Stimulated activated naive CD8-positive, alpha-beta T cell treated with anti-CD3 and anti-CD28 coated beads, Interleukin-15, amount 100 ng/mL, for 72 hours (primary cell): ENCODE results near the gene SRGAP2C.
"Not testable (repeated sequence)": the region's sequence is repeated elsewhere in the genome, so short reads cannot be mapped to it uniquely, and the experiment has no call there.

Experiments
- ATAC-seq: fragments of 150-1000 bp; cut with Tn5 transposase; 2 replicates; pipeline ENCODE4 v1.10.0; 2021; ENCODE audit warnings: mild to moderate bottlenecking, moderate library complexity
- DNase-seq, 2 donors: peaks; one replicate each; pipeline ENCODE4 v3.0.0; 2021 to 2022
- H3K27ac Mint-ChIP-seq, 2 donors: one replicate each; pipeline ENCODE4 v1.8.0; 2022; ENCODE audit warnings: mild to moderate bottlenecking in 2 of 2, mixed read lengths in 2 of 2, moderate library complexity in 2 of 2
- H3K27me3 Mint-ChIP-seq: one replicate; pipeline ENCODE4 v1.8.0; 2022; ENCODE audit warnings: mixed read lengths
- H3K4me1 Mint-ChIP-seq: one replicate; pipeline ENCODE4 v1.8.0; 2022; ENCODE audit warnings: mild to moderate bottlenecking, mixed read lengths
- H3K4me3 Mint-ChIP-seq, 2 donors: one replicate each; pipeline ENCODE4 v1.8.0; 2022; ENCODE audit warnings: mild to moderate bottlenecking in 2 of 2, mixed read lengths in 2 of 2, moderate library complexity in 1 of 2
- H3K9me3 Mint-ChIP-seq, 2 donors: one replicate each; pipeline ENCODE4 v1.8.0; 2022; ENCODE audit warnings: mixed read lengths in 2 of 2

Gene SRGAP2C

GRCh38 chr1:121417325-121417923, 232.6 kb downstream of the SRGAP2C start:
- no peak for ATAC-seq
- Mint-ChIP-seq H3K4me1 (no peaks in the 10 kb centered on the region), H3K9me3 (no peaks in the 10 kb centered on the region), H3K4me3 (no peak overlapping the region), H3K27ac (no peak overlapping the region), H3K27me3 (peaks cover 44% of the 10 kb centered on the region)
- DNase-seq = no peak

GRCh38 chr1:121418369-121419049, 233.7 kb downstream of the SRGAP2C start:
- Mint-ChIP-seq H3K27me3 (peaks cover 34% of the 10 kb centered on the region), H3K4me1 (no peaks in the 10 kb centered on the region), H3K9me3 (no peaks in the 10 kb centered on the region), H3K4me3 (no peak overlapping the region), H3K27ac (peak overlapping the region; percentile 12 to 31)
- ATAC-seq = no peak
- DNase-seq = no peak

DNA sequence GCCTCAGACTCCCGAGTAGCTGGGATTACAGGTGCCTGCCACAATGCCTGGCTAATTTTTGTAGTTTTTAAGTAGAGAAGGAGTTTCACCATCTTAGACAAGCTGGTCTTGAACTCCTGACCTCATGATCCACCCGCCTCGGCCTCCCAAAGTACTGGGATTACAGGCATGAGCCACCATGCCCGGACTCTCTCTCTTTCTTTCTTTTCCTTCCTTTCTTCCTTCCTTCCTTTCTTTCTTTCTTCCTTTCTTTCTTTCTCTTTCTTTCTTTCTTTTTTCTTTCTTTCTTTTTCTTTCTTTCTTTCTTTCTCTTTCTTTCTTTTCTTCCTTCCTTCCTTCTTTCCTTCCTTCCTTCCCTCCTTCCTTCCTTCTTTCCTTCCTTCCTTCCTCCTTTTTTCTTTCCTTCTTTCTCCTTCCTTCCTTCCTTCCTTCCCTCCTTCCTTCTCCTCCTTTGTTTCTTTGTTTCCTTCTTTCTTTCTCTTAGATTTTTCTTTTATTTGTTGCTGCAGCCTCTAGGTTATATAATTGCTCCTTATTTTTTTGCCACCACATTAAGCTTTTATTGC, 234.4 kb downstream of the SRGAP2C start:
- H3K4me1 Mint-ChIP-seq, H3K4me3 Mint-ChIP-seq, H3K27ac Mint-ChIP-seq, H3K9me3 Mint-ChIP-seq, DNase-seq, ATAC-seq: not testable (repeated sequence)
- H3K27me3 Mint-ChIP-seq = peaks cover 30% of the 10 kb centered on the region

DNA sequence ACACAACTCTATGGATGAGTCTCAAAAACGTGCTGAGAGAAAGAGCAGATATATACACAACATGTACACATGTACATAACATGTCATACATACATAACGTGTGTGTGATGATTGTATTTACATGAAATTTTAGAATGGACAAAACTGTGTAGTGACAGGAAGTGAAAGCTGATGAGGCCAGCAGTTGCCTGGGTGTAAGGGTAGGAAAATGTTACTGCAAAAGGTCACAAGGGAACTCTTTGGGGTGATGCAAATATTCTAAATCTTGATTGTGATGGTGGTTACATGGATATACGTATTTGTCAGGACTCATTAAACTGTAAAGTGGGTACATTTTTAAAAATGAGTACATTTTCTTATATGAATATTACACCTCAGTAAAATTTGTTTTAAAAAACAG, 236.7 kb downstream of the SRGAP2C start:
- not testable (repeated sequence) for H3K9me3 Mint-ChIP-seq, DNase-seq, H3K4me3 Mint-ChIP-seq, ATAC-seq, H3K4me1 Mint-ChIP-seq
- H3K27ac Mint-ChIP-seq = peak overlapping the region in 1 of 2 donors; percentile 44
- H3K27me3 Mint-ChIP-seq = peaks cover 30% of the 10 kb centered on the region

- H3K4me3 Mint-ChIP-seq, DNase-seq, H3K4me1 Mint-ChIP-seq, H3K27ac Mint-ChIP-seq, H3K9me3 Mint-ChIP-seq, ATAC-seq: not testable (repeated sequence)
- peaks cover 19% of the 10 kb centered on the region for H3K27me3 Mint-ChIP-seq
These were observed 239.2 kb downstream of the SRGAP2C start for GRCh38 chr1:121423956-121424355.

DNA sequence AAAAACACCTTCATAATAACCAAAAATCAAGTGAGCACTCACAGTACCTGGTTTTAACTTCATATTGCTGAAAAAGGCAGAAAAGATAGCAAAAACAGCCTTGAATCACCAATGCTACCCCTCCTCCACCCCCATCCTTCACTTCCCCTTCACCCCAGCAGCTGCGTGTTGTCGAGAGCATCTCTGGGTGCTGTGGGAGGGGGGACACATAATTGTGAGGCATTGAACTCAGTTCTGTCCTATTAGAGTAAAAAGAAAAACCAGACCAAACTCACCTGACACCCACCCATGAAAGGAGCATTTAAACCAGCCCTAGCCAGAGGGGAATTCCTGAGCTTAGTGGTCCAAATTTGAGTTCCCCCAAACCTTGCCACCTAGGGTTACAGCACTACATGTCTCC, 248.7 kb downstream of the SRGAP2C start:
- peak overlapping the region in 1 of 2 donors; percentile 16 for H3K4me3 Mint-ChIP-seq
- H3K27me3 Mint-ChIP-seq = peaks cover 50% of the 10 kb centered on the region
- H3K4me1 Mint-ChIP-seq = peaks cover 20% of the 10 kb centered on the region
- not testable (repeated sequence) for DNase-seq, H3K9me3 Mint-ChIP-seq, H3K27ac Mint-ChIP-seq
- peak; percentile 45 for ATAC-seq

DNA sequence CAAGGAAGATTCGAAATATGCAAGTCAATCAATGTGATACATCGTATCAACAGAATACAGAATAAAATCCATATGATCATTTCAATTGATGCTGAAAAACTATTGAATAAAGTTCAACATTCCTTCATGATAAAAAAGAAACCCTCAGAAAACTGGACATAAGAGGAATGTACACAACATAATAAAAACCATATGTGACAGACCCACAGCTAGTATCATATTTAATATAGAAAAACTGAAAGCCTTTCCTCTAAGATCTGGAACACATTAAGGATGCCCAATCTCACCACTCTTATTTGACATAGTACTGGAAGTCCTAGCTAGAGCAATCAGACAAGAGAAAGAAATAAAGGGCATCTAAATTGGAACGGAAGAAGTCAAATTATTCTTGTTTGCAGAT, 254.1 kb downstream of the SRGAP2C start:
- H3K4me1 Mint-ChIP-seq = peaks cover 10% of the 10 kb centered on the region
- not testable (repeated sequence) for ATAC-seq, H3K4me3 Mint-ChIP-seq, H3K27ac Mint-ChIP-seq, DNase-seq
- peaks cover 0 to 16% of the 10 kb centered on the region in 2 donors for H3K9me3 Mint-ChIP-seq
- H3K27me3 Mint-ChIP-seq = peaks cover 26% of the 10 kb centered on the region

DNA sequence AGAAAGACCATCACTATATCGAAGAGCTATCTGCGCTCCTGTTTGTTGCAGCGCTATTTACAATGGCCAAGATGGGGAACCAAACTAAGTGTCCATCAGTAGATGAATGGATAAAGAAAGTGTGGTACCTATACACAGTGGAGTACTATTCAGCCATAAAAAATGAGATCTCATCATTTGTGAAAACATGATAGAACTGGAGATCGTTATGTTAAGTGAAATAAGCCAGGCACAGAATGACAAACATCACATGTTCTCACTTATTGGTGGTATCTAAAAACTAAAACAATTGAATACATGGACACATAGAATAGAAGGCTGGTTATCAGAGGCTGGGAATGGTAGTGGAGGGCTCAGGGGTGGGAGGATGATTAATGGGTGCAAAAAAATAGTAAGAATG, 256.2 kb downstream of the SRGAP2C start:
- Mint-ChIP-seq H3K27me3 (peaks cover 10% of the 10 kb centered on the region), H3K9me3 (peaks cover 0 to 16% of the 10 kb centered on the region in 2 donors), H3K27ac (no peak overlapping the region), H3K4me1 (peaks cover 7% of the 10 kb centered on the region), H3K4me3 (no peak overlapping the region)
- DNase-seq = no peak
- no peak for ATAC-seq
